Subcutaneous adipose tissue (tissue), 4 donors: ENCODE data around the gene TET2. TPM values are rescaled to one million over a fixed set of nuclear protein-coding genes. Genes with fewer than 3 reads are reported as not detected.

ENCODE experiments used
- total RNA-seq, 4 donors: library from RNA; depleted of rRNA; stranded (reverse); fragments of >200 nt; gene quantifications; one replicate each; pipeline ENCODE4 v1.1.0, GENCODE V29; 2016
- TF ChIP-seq, protein P1 (sequence below): fragments of 450-650 bp; IDR thresholded peaks from one replicate; pipeline ENCODE4 v1.5.1; 2016; ENCODE audit warnings: low read depth, mild to moderate bottlenecking, control low read depth, antibody characterized with exemption, moderate library complexity

The TET2 gene
- total RNA-seq, 4 donors from 2014 or later: 20.5 to 35.4 (median 25.3) TPM

DNA sequence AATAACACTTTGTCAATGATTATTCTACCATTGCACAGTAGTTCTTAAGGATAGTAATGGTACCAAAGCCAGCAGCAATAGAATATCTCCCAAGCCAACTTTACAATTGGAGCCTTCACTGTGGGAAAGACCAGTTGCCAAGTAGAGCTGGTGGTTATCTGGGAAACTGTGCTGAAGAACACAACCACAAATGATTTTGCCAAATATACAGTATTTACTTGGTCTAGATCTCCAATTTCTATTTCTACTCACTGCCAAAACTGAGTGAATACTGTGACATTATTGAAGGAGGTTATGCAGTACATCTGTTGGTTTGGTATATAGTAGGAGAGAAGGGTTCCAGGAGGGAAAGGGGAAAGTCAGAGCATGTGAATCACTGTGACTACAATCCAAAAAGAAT lies 3.8 kb downstream of the TET2 start:
- TF ChIP-seq, protein P1, sequence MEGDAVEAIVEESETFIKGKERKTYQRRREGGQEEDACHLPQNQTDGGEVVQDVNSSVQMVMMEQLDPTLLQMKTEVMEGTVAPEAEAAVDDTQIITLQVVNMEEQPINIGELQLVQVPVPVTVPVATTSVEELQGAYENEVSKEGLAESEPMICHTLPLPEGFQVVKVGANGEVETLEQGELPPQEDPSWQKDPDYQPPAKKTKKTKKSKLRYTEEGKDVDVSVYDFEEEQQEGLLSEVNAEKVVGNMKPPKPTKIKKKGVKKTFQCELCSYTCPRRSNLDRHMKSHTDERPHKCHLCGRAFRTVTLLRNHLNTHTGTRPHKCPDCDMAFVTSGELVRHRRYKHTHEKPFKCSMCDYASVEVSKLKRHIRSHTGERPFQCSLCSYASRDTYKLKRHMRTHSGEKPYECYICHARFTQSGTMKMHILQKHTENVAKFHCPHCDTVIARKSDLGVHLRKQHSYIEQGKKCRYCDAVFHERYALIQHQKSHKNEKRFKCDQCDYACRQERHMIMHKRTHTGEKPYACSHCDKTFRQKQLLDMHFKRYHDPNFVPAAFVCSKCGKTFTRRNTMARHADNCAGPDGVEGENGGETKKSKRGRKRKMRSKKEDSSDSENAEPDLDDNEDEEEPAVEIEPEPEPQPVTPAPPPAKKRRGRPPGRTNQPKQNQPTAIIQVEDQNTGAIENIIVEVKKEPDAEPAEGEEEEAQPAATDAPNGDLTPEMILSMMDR: no peak

DNA sequence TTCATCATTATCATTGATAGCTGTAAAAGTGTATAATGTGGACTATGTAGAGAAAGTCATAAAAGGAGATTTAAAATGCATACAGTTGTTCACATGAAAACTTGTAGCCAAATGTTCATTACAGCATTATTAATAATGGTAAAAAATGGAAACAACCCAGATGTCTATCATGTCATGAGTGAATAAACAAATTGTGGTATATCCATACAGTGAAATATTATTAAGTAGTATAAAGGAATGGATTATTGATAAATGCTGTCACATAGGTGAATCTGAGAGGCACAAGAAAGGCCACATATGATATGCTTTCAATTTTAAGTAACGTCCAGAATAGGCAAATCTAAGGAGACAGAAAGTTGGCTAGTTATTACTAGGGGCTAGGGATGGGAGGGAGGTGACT lies 7.1 kb downstream of the TET2 start:
- TF ChIP-seq, protein P1: no peak

DNA sequence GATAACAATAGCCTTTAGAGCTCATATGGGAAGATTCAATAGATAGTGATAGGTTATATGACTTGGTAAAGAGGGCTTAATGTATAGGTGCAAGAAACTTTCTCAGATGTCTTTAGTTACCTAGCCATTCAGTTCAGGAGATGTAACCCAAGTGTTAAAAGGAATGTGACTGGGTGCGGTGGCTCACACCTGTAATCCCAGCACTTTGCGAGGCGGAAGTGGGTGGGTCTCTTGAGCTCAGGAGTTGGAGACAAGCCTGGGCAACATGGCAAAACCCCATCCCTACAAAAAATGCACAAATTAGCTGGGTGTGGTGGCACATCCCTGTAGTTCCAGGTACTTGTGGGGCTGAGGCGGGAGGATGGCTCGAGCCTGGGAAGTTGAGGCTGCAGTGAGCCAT lies 7.9 kb downstream of the TET2 start:
- TF ChIP-seq, protein P1: no peak

DNA sequence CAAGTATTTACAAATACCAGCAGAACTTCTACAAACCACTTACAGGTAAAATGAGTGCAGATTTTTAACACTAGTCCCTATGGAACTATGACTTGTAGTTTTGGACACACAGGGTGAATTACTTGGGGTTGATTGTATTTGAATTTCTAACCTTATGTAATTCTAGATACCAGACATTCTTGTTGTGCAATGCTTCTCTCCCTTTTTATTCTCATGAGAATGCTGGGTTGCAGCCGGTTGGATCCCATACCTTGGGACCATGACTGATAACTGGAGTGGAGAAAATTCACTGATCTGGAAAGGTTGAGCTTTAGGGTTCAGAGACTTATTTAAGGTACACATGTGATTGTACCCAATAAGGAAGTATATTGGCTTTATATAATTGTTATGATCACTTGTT lies 8.8 kb downstream of the TET2 start:
- TF ChIP-seq, protein P1: no peak

DNA sequence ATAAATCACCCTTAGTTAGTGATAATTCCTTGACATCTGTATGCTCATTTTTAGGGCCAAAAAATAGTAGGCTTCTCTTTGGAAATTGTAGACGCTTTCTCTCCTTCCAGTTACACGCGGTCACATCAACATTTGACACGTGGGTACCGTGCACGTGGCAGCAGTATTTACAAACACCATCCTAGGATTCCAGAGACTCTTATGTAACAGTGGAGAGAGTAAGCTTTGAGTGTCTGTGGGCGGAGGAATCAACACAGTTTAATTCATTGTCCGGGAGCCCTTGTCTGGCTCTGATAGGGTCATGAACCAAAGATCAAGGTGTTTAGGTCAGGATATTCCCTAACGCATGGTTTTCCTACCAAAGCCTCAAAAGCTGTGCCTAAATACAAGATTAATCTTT lies 12.2 kb downstream of the TET2 start:
- TF ChIP-seq, protein P1: no peak

DNA sequence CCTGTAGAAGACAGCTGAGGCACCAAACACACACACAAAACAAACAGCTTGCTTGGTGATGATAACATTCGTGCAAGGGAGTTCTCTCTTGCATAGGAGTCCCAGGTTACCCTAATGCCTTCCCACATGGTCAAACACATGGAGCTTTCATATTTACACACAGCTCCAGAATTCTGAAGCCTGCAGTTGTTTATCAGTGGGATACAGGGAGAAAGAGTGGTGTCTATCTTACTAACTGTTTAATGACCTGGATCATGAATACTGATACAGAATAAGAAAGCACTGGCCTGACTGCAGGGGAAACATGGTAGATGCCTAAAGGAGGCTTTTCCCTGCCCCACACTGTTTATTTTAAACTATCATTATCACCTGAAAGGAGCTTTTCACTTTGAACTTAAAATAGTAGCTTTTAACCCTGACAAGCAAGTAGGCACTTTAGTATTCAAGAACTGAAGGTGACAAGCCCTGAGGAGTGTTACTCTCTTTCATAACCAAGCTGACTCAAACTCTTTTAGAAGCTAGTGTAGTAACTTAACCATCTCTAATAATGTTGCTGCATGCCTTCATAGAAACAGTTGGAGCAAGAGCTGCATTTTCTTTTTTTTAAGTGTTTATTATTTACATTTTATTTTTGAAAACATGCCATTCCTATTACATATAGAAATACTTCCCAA lies 15.6 kb downstream of the TET2 start:
- TF ChIP-seq, protein P1: no peak

DNA sequence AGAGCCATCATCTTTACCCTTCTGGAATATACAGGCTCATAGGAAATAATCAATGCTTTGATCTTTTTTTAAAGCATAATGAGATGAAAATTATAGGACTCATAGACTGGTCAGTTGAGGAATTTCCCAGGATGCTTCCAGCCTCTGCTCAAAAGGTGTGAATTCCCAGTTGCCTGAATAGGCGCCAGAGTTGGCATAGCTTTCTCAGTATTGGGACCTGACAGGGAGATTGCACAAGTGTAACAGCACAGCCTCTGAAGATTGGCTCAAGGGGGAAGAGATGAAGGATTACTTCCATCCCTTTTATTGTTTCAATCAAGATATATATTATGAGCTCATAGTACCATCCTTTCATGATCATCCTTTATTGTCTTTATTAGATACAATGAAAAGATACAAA lies 17.9 kb downstream of the TET2 start:
- TF ChIP-seq, protein P1: no peak
